HepG2 (cell line): ENCODE measurements around the gene EGFL8. TPM values are rescaled to one million over a fixed set of nuclear protein-coding genes. Genes with fewer than 3 reads are reported as not detected.

Source experiments
- ASH2L ChIP-seq: fragments of 300-600, 200-600 bp; sonication (generic); IDR thresholded peaks from 2 replicates; pipeline ENCODE4 v1.7.0; 2017; ENCODE audit warnings: low read depth, mild to moderate bottlenecking, moderate library complexity, mixed read lengths, low read length; ENCODE audit not compliant: insufficient read length
- ERF ChIP-seq: IDR thresholded peaks from 2 replicates; pipeline ENCODE4 v1.6.1; 2018; ENCODE audit warnings: missing biosample characterization, missing genetic modification reagents
- MED1 ChIP-seq: sonication (generic); formaldehyde crosslinking; IDR thresholded peaks from 2 replicates; pipeline ENCODE4 v1.4.0; 2020; ENCODE audit warnings: missing genetic modification reagents
- MTA1 ChIP-seq: sonication (generic); formaldehyde crosslinking; IDR thresholded peaks from 2 replicates; pipeline ENCODE4 v1.4.0; 2020; ENCODE audit warnings: missing genetic modification reagents, mild to moderate bottlenecking, borderline replicate concordance
- NCOR1 ChIP-seq: fragments of 200-600 bp; sonication (generic); IDR thresholded peaks from 2 replicates; pipeline ENCODE4 v1.7.0; 2017; ENCODE audit warnings: antibody characterized with exemption, low read length, borderline replicate concordance
- PITX1 ChIP-seq: sonication (generic); formaldehyde crosslinking; IDR thresholded peaks from 2 replicates; pipeline ENCODE4 v1.5.1; 2020; ENCODE audit warnings: mild to moderate bottlenecking, missing genetic modification reagents
- POLR2G ChIP-seq: fragments of 200-400 bp; formaldehyde crosslinking; IDR thresholded peaks from 2 replicates; pipeline ENCODE4 v1.6.1; 2018; ENCODE audit warnings: mild to moderate bottlenecking, low read depth, low read length, moderate library complexity
- RFX3 ChIP-seq: IDR thresholded peaks from 2 replicates; pipeline ENCODE4 v1.6.1; 2016; ENCODE audit warnings: missing biosample characterization, missing genetic modification reagents
- SALL1 ChIP-seq: sonication (generic); formaldehyde crosslinking; IDR thresholded peaks from 2 replicates; pipeline ENCODE4 v1.8.0; 2022; ENCODE audit warnings: mild to moderate bottlenecking, missing genetic modification reagents
- ZBTB7B ChIP-seq: sonication (generic); formaldehyde crosslinking; IDR thresholded peaks from 2 replicates; pipeline ENCODE4 v1.4.0; 2020; ENCODE audit warnings: missing genetic modification reagents
- ZNF124 ChIP-seq: sonication (generic); formaldehyde crosslinking; IDR thresholded peaks from 2 replicates; pipeline ENCODE4 v1.4.0; 2020; ENCODE audit warnings: missing genetic modification reagents
- ZNF180 ChIP-seq: sonication (generic); formaldehyde crosslinking; IDR thresholded peaks from 2 replicates; pipeline ENCODE4 v1.4.0; 2020; ENCODE audit warnings: low read depth, missing genetic modification reagents, borderline replicate concordance
- ZNF563 ChIP-seq: sonication (generic); formaldehyde crosslinking; IDR thresholded peaks from 2 replicates; pipeline ENCODE4 v1.8.0; 2022; ENCODE audit warnings: mild to moderate bottlenecking, moderate library complexity, missing genetic modification reagents
- polyA plus RNA-seq, 8 experiments: library from polyadenylated mRNA; depleted of rRNA in 3 of 8; stranded (reverse) in 7 of 8; unstranded in 1 of 8; fragments of >200 nt; fragmentation: Illumina TruSeq in 4 of 8; extraction: Trizol in 4 of 8; gene quantifications; 2 replicates each; pipeline versions ENCODE4 v1.2.1 to v1.2.3, GENCODE V29; 2011 to 2016; ENCODE audit warnings: low read depth in 4 of 8, missing spikeins in 1 of 8, mixed read lengths in 1 of 8; ENCODE audit not compliant: insufficient read depth in 1 of 8
- total RNA-seq, 5 experiments: library from RNA; depleted of rRNA; stranded (reverse); fragments of >200 nt; fragmentation: Illumina TruSeq; extraction: Trizol; gene quantifications; 2 replicates each; pipeline ENCODE4 v1.2.3, GENCODE V29; 2016; ENCODE audit warnings: low read depth in 1 of 5
- TF ChIP-seq, protein P1 (sequence below): sonication (generic); formaldehyde crosslinking; IDR thresholded peaks from 2 replicates; pipeline ENCODE4 v1.4.0; 2020; ENCODE audit warnings: mild to moderate bottlenecking, missing genetic modification reagents, borderline replicate concordance
- TF ChIP-seq, protein P2 (sequence below): sonication (generic); formaldehyde crosslinking; IDR thresholded peaks from 2 replicates; pipeline ENCODE4 v1.4.0; 2020; ENCODE audit warnings: missing genetic modification reagents, borderline replicate concordance
- TF ChIP-seq, protein P3 (sequence below): sonication (generic); formaldehyde crosslinking; conservative IDR thresholded peaks from 2 replicates; pipeline ENCODE4 v1.4.0; 2020; ENCODE audit warnings: missing genetic modification reagents
- TF ChIP-seq, protein P4 (sequence below): IDR thresholded peaks from 2 replicates; pipeline ENCODE4 v1.6.1; 2018; ENCODE audit warnings: missing genetic modification reagents

The EGFL8 gene
- total and polyA plus RNA-seq, 2 of the 13 experiments (the other 11 are each of a cell fraction or from before 2014, with no cell fraction given), result 10.0 to 11.5 TPM

DNA sequence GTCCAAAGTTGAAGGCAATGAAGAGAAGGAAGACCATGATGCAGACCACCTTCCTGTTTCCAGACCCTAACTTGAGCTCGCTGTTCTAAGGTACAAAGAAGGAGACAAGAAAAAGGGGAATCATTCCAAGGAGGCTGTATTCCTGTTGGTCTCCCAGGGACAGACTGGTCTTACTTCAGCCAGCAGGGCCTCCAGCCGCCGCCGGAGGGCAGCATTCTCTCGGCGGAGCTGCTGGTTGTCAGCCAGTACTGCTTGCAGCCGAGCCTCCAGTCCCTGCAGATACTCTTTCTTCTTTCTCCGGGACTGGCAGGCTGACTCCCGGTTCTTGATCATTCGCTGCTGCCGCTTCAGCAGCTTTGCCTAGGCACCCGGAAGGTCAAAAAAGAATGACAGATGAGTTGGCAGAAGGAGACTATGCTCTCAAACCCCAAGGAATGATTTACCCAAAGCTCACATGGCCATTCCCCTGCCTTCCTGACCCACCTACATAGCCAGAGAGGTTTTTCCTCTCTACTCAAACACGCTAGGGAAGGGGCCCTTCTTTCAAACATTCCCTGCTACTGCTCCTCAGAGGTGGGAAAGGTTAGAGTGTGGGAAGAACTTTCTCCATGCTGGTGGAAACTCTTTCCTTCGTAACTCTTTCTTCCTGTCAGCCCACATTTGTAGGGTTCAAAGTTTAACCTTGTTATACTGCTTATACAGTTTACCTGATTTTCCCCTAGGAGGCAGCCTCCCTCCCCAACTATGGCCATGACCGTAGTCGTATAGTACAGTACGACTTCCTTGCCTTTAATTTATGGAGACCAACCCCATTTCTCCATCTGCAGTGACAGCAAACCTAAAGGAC lies 45.4 kb upstream of the EGFL8 start (continued):
- TF ChIP-seq, protein P1, sequence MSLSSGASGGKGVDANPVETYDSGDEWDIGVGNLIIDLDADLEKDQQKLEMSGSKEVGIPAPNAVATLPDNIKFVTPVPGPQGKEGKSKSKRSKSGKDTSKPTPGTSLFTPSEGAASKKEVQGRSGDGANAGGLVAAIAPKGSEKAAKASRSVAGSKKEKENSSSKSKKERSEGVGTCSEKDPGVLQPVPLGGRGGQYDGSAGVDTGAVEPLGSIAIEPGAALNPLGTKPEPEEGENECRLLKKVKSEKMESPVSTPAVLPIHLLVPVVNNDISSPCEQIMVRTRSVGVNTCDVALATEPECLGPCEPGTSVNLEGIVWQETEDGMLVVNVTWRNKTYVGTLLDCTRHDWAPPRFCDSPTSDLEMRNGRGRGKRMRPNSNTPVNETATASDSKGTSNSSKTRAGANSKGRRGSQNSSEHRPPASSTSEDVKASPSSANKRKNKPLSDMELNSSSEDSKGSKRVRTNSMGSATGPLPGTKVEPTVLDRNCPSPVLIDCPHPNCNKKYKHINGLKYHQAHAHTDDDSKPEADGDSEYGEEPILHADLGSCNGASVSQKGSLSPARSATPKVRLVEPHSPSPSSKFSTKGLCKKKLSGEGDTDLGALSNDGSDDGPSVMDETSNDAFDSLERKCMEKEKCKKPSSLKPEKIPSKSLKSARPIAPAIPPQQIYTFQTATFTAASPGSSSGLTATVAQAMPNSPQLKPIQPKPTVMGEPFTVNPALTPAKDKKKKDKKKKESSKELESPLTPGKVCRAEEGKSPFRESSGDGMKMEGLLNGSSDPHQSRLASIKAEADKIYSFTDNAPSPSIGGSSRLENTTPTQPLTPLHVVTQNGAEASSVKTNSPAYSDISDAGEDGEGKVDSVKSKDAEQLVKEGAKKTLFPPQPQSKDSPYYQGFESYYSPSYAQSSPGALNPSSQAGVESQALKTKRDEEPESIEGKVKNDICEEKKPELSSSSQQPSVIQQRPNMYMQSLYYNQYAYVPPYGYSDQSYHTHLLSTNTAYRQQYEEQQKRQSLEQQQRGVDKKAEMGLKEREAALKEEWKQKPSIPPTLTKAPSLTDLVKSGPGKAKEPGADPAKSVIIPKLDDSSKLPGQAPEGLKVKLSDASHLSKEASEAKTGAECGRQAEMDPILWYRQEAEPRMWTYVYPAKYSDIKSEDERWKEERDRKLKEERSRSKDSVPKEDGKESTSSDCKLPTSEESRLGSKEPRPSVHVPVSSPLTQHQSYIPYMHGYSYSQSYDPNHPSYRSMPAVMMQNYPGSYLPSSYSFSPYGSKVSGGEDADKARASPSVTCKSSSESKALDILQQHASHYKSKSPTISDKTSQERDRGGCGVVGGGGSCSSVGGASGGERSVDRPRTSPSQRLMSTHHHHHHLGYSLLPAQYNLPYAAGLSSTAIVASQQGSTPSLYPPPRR (CRISPR knock-in tag), result peak; percentile 40; the same call in 1 of the 2 replicates
- TF ChIP-seq, protein P2, sequence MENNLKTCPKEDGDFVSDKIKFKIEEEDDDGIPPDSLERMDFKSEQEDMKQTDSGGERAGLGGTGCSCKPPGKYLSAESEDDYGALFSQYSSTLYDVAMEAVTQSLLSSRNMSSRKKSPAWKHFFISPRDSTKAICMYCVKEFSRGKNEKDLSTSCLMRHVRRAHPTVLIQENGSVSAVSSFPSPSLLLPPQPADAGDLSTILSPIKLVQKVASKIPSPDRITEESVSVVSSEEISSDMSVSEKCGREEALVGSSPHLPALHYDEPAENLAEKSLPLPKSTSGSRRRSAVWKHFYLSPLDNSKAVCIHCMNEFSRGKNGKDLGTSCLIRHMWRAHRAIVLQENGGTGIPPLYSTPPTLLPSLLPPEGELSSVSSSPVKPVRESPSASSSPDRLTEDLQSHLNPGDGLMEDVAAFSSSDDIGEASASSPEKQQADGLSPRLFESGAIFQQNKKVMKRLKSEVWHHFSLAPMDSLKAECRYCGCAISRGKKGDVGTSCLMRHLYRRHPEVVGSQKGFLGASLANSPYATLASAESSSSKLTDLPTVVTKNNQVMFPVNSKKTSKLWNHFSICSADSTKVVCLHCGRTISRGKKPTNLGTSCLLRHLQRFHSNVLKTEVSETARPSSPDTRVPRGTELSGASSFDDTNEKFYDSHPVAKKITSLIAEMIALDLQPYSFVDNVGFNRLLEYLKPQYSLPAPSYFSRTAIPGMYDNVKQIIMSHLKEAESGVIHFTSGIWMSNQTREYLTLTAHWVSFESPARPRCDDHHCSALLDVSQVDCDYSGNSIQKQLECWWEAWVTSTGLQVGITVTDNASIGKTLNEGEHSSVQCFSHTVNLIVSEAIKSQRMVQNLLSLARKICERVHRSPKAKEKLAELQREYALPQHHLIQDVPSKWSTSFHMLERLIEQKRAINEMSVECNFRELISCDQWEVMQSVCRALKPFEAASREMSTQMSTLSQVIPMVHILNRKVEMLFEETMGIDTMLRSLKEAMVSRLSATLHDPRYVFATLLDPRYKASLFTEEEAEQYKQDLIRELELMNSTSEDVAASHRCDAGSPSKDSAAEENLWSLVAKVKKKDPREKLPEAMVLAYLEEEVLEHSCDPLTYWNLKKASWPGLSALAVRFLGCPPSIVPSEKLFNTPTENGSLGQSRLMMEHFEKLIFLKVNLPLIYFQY (CRISPR knock-in tag), result peak; percentile 57; the same call in 1 of the 2 replicates
- peak; percentile 2; the same call in 1 of the 2 replicates for TF ChIP-seq ZNF563 (CRISPR knock-in tag)
- TF ChIP-seq NCOR1, result peak; percentile 88
- peak; percentile 72 for TF ChIP-seq POLR2G
- TF ChIP-seq ZNF124 (CRISPR knock-in tag), result 0 out of 2 replicates have a peak, but pooled peaks have one; percentile 38
- TF ChIP-seq, protein P3, sequence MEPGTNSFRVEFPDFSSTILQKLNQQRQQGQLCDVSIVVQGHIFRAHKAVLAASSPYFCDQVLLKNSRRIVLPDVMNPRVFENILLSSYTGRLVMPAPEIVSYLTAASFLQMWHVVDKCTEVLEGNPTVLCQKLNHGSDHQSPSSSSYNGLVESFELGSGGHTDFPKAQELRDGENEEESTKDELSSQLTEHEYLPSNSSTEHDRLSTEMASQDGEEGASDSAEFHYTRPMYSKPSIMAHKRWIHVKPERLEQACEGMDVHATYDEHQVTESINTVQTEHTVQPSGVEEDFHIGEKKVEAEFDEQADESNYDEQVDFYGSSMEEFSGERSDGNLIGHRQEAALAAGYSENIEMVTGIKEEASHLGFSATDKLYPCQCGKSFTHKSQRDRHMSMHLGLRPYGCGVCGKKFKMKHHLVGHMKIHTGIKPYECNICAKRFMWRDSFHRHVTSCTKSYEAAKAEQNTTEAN (CRISPR knock-in tag), result no peak
- TF ChIP-seq MED1 (CRISPR knock-in tag), result peak; percentile 66
- no peak for TF ChIP-seq ZNF180 (CRISPR knock-in tag)
- no peak for TF ChIP-seq MTA1 (CRISPR knock-in tag)
- peak; percentile 63 for TF ChIP-seq SALL1 (CRISPR knock-in tag)
- peak; percentile 86 for TF ChIP-seq ERF (CRISPR knock-in tag)
- TF ChIP-seq ASH2L, result peak; percentile 92
- TF ChIP-seq ZBTB7B (CRISPR knock-in tag), result peak; percentile 36; the same call in 1 of the 2 replicates
- TF ChIP-seq, protein P4, sequence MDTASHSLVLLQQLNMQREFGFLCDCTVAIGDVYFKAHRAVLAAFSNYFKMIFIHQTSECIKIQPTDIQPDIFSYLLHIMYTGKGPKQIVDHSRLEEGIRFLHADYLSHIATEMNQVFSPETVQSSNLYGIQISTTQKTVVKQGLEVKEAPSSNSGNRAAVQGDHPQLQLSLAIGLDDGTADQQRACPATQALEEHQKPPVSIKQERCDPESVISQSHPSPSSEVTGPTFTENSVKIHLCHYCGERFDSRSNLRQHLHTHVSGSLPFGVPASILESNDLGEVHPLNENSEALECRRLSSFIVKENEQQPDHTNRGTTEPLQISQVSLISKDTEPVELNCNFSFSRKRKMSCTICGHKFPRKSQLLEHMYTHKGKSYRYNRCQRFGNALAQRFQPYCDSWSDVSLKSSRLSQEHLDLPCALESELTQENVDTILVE (CRISPR knock-in tag), result peak; percentile 77; the same call in 1 of the 2 replicates
- TF ChIP-seq PITX1 (CRISPR knock-in tag), result 0 out of 2 replicates have a peak, but pooled peaks have one; percentile 7
- peak; percentile 25; the same call in 1 of the 2 replicates for TF ChIP-seq RFX3 (CRISPR knock-in tag)
